Measurements from ENCODE around the gene OPRL1.
"Not testable (repeated sequence)": the region's sequence is repeated elsewhere in the genome, so short reads cannot be mapped to it uniquely, and the experiment has no call there.

OPRL1 gene

DNA sequence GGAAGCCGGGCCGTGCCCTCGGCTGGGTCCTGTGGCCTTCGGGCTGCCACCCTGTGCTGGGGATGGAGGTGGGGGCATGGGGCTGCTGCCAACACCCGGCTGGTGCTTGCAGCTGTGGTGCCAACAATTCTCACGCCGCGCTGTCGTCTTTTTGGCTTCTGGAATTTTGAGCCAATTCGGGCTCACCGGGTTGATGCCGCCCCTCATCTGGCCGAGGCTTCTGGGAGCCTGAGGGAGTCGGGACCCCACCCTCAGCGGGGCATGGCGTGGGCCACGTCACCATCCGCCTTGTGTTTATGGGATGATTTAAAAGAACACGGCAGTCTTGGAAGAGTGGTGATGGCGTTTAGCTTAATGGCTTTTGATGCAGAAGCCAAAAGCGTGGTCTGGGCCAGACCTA lies 36.1 kb downstream of the OPRL1 start:
- Histone ChIP-seq H3K9ac (ENCODE audit: low read length) (no peak overlapping the region), H3K36me3 (ENCODE audit: control insufficient read depth, insufficient read depth, low read length) (no peaks in the 10 kb centered on the region), H3K4me3 (ENCODE audit: low read depth, low read length) (no peak overlapping the region), H3K9me3 (ENCODE audit: control insufficient read depth, insufficient read depth, low read depth, low read length) (no peaks in the 10 kb centered on the region), H3K4me1 (ENCODE audit: control insufficient read depth, insufficient read depth, low read length) (peaks cover 3% of the 10 kb centered on the region; the same call in 1 of the 2 replicates), H3K27me3 (ENCODE audit: control insufficient read depth, insufficient read depth, low read length) (no peaks in the 10 kb centered on the region; the same call in 1 of the 2 replicates), H3K27ac (ENCODE audit: low read depth, low read length) (no peak overlapping the region)

DNA sequence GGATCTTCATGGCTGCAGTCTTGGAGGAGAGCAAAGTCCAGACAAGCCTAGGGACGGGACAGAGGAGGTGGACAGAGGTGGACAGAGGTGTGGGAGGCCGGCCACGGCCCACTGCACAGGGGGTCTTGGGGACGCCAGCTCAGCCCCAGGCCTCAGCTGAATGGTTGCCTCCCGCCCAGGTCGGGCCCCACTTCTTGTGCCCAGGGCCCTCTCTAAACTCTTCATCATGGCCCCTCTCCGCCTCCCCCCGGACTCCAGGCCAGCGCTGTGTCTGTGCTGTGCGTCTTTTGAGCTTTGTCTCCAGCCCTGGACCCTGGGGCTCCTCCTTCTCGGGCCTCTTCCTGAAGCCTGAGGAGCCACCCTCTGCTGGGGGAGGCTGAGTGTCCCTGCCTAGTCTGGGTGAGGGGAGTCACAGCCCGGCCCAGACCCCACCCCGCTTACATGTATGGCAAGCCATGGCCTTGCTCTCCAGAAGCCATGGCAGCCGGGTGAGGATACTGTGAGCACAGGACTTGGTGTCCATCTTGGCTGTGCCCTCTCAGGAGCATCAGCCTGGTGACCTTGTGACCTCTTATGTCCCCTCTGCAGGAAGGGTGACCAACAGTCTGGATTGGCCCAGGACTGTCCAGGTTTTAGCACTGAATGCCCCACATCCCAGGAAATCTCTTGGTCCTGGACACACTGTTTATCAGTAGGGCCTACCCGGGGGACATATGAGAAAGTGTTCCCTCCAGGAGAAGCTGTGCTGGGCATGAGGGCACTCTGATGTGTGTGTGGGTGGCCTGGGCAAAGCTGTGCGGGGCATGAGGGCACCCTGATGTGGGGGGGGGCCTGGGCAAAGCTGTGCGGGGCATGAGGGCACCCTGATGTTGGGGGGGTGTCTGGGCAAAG lies 36.9 kb downstream of the OPRL1 start:
- Histone ChIP-seq H3K9ac (ENCODE audit: low read length) (no peak overlapping the region), H3K4me1 (ENCODE audit: control insufficient read depth, insufficient read depth, low read length) (peaks cover 3% of the 10 kb centered on the region; the same call in 1 of the 2 replicates), H3K9me3 (ENCODE audit: control insufficient read depth, insufficient read depth, low read depth, low read length) (no peaks in the 10 kb centered on the region), H3K4me3 (ENCODE audit: low read depth, low read length) (no peak overlapping the region), H3K27ac (ENCODE audit: low read depth, low read length) (no peak overlapping the region), H3K27me3 (ENCODE audit: control insufficient read depth, insufficient read depth, low read length) (no peaks in the 10 kb centered on the region; the same call in 1 of the 2 replicates), H3K36me3 (ENCODE audit: control insufficient read depth, insufficient read depth, low read length) (no peaks in the 10 kb centered on the region)

DNA sequence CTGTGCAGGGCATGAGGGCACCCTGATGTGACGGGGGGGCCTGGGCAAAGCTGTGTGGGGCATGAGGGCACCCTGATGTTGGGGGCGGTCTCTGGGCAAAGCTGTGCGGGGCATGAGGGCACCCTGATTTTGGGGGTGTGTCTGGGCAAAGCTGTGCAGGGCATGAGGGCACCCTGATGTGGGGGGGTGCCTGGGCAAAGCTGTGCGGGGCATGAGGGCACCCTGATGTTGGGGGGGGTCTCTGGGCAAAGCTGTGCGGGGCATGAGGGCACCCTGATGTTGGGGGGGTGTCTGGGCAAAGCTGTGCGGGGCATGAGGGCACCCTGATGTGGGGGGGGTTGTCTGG lies 37.5 kb downstream of the OPRL1 start:
- H3K4me1 ChIP-seq (ENCODE audit: control insufficient read depth, insufficient read depth, low read length); H3K9me3 ChIP-seq (ENCODE audit: control insufficient read depth, insufficient read depth, low read depth, low read length); H3K27me3 ChIP-seq (ENCODE audit: control insufficient read depth, insufficient read depth, low read length); H3K9ac ChIP-seq (ENCODE audit: low read length); H3K27ac ChIP-seq (ENCODE audit: low read depth, low read length); H3K4me3 ChIP-seq (ENCODE audit: low read depth, low read length); H3K36me3 ChIP-seq (ENCODE audit: control insufficient read depth, insufficient read depth, low read length): not testable (repeated sequence)

DNA sequence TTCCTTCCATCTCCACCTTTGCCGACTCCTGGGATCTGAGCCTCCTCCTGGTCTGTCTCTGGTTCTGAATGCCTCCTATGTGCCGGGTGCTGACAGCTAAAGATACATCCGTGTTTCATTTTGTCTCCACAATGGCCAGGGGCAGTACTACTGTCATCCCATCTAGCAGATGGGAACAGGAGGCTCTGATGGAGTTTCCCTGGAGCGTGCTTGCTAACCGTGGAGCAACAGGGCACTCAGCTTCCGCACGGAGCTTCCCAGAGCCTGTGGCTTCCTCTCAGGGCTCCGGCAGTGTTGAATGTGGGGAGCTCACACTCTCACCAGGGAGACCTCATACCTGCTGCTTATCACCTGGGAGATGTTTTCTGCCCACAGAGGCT lies 39.4 kb downstream of the OPRL1 start:
- H3K36me3 ChIP-seq (ENCODE audit: control insufficient read depth, insufficient read depth, low read length), result no peaks in the 10 kb centered on the region
- no peaks in the 10 kb centered on the region for H3K9me3 ChIP-seq (ENCODE audit: control insufficient read depth, insufficient read depth, low read depth, low read length)
- H3K27me3 ChIP-seq (ENCODE audit: control insufficient read depth, insufficient read depth, low read length), result peaks cover 12% of the 10 kb centered on the region; the same call in 1 of the 2 replicates
- no peak overlapping the region for H3K9ac ChIP-seq (ENCODE audit: low read length)
- no peak overlapping the region for H3K4me3 ChIP-seq (ENCODE audit: low read depth, low read length)
- no peak overlapping the region for H3K27ac ChIP-seq (ENCODE audit: low read depth, low read length)
- H3K4me1 ChIP-seq (ENCODE audit: control insufficient read depth, insufficient read depth, low read length), result peaks cover 3% of the 10 kb centered on the region; the same call in 1 of the 2 replicates

DNA sequence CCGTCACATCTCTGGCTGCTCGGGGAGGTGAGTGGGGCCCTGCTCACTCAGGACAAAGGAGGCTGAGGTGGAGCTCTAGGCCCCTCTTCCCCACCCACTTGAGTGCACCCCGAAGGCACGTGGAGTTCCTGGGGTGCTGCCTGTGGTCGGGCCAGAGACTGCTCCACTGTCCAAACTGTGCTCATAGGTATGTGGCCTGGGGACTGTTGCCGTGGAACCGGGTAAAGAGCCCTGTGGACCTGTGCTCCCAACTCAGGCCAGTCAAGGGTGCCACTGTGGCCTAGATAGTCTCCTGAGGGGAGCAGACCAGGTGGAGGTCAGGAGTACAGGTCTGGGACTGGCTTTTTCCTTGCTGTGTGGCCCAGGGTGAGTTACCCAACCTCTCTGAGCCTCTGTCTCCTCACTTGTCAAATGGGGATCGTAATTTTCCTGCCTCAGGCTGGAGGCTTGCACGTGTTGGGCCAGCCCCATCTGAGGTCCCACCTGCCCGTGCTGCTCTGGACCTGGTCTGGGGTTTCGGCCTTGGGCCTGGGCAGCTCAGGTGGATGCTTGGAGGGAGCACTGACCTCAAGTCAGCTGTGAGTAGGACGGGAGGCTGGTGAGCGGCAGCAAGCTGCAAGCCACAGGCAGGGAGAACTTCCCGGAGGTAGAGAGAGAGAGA lies 39.9 kb downstream of the OPRL1 start:
- Histone ChIP-seq H3K36me3 (ENCODE audit: control insufficient read depth, insufficient read depth, low read length) (no peaks in the 10 kb centered on the region), H3K4me3 (ENCODE audit: low read depth, low read length) (no peak overlapping the region), H3K27ac (ENCODE audit: low read depth, low read length) (no peak overlapping the region), H3K9ac (ENCODE audit: low read length) (no peak overlapping the region), H3K9me3 (ENCODE audit: control insufficient read depth, insufficient read depth, low read depth, low read length) (no peaks in the 10 kb centered on the region), H3K4me1 (ENCODE audit: control insufficient read depth, insufficient read depth, low read length) (peaks cover 3% of the 10 kb centered on the region; the same call in 1 of the 2 replicates), H3K27me3 (ENCODE audit: control insufficient read depth, insufficient read depth, low read length) (peaks cover 12% of the 10 kb centered on the region; the same call in 1 of the 2 replicates)

DNA sequence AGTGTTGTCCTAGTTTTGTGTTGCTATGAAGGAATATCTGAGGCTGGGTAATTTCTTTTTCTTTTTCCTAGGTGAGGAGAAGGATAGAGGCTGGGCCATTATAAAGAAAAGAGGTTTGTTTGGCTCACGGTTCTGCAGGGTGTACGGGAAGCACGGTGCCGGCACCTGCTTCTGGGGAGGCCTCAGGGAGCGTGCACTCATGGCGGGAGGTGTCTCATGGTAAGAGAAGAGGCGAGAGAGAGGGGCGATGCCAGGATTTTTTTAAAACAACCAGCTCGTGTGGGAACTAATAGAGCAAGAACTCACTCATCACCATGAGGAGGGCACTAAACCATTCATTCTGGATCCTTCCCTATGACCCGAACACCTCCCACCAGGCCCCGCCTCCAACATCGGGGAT lies 41.7 kb downstream of the OPRL1 start:
- peaks cover 12% of the 10 kb centered on the region; the same call in 1 of the 2 replicates for H3K27me3 ChIP-seq (ENCODE audit: control insufficient read depth, insufficient read depth, low read length)
- no peak overlapping the region for H3K27ac ChIP-seq (ENCODE audit: low read depth, low read length)
- no peak overlapping the region for H3K4me3 ChIP-seq (ENCODE audit: low read depth, low read length)
- peaks cover 3% of the 10 kb centered on the region; the same call in 1 of the 2 replicates for H3K4me1 ChIP-seq (ENCODE audit: control insufficient read depth, insufficient read depth, low read length)
- H3K9ac ChIP-seq (ENCODE audit: low read length), result no peak overlapping the region
- H3K36me3 ChIP-seq (ENCODE audit: control insufficient read depth, insufficient read depth, low read length), result no peaks in the 10 kb centered on the region
- H3K9me3 ChIP-seq (ENCODE audit: control insufficient read depth, insufficient read depth, low read depth, low read length), result no peaks in the 10 kb centered on the region

DNA sequence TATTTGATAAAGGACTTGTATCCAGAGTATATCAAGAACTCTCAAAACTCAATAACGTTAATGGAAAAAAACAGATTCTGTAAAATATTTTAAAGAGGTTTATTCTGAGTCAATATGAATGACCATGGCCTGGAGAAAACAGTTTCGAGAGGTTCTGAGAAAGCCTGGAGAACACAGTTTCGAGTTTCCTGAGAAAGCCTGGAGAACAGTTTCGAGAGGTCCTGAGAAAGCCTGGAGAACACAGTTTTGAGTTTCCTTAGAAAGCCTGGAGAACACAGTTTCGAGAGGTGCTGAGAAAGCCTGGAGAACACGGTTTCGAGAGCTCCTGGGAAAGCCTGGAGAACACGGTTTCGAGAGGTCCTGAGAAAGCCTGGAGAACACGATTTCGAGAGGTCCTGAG lies 43.0 kb downstream of the OPRL1 start:
- H3K27ac ChIP-seq (ENCODE audit: low read depth, low read length); H3K4me3 ChIP-seq (ENCODE audit: low read depth, low read length); H3K4me1 ChIP-seq (ENCODE audit: control insufficient read depth, insufficient read depth, low read length); H3K36me3 ChIP-seq (ENCODE audit: control insufficient read depth, insufficient read depth, low read length); H3K9me3 ChIP-seq (ENCODE audit: control insufficient read depth, insufficient read depth, low read depth, low read length); H3K9ac ChIP-seq (ENCODE audit: low read length): not testable (repeated sequence)
- peaks cover 12% of the 10 kb centered on the region; the same call in 1 of the 2 replicates for H3K27me3 ChIP-seq (ENCODE audit: control insufficient read depth, insufficient read depth, low read length)

DNA sequence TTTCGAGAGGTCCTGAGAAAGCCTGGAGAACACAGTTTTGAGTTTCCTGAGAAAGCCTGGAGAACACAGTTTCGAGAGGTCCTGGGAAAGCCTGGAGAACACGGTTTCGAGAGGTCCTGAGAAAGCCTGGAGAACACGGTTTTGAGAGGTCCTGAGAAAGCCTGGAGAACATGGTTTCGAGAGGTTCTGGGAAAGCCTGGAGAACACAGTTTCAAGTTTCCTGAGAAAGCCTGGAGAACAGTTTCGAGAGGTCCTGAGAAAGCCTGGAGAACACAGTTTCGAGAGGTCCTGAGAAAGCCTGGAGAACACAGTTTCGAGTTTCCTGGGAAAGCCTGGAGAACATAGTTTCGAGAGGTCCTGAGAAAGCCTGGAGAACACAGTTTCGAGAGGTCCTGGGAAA lies 43.6 kb downstream of the OPRL1 start:
- H3K9me3 ChIP-seq (ENCODE audit: control insufficient read depth, insufficient read depth, low read depth, low read length); H3K9ac ChIP-seq (ENCODE audit: low read length); H3K36me3 ChIP-seq (ENCODE audit: control insufficient read depth, insufficient read depth, low read length); H3K4me3 ChIP-seq (ENCODE audit: low read depth, low read length); H3K27ac ChIP-seq (ENCODE audit: low read depth, low read length); H3K4me1 ChIP-seq (ENCODE audit: control insufficient read depth, insufficient read depth, low read length): not testable (repeated sequence)
- peaks cover 12% of the 10 kb centered on the region; the same call in 1 of the 2 replicates for H3K27me3 ChIP-seq (ENCODE audit: control insufficient read depth, insufficient read depth, low read length)

DNA sequence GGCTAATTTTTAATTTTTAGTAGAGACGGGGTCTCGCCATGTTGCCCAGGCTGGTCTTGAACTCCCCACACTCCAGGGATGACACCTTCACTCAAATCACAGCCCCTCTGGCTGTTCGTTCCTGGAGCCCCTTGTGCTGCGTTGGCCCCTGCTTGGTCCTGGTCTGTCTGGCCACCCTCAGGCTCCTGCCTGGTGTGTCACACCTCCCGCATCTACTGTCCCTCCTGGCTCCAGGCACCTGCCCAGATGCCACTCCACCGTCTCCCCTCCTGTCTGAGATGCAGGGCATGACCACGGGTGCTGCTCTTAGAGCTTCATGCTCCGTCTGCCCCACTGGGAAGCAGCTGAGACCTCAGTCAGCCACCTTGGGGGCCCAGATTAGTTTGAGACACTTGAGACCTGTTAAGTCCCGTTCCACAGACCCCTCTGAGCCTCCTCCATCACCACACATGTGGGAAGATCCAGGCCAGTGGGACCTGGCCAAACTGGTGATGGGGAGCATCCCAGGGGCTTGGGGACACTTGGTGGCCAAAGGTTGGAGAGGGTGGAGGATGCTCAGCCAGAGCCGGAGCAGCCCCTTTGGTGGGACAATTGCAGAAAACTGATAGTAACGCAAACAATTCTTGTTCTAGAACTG lies 49.4 kb downstream of the OPRL1 start:
- Histone ChIP-seq H3K9ac (ENCODE audit: low read length) (no peak overlapping the region), H3K27me3 (ENCODE audit: control insufficient read depth, insufficient read depth, low read length) (peaks cover 7% of the 10 kb centered on the region; the same call in 1 of the 2 replicates), H3K36me3 (ENCODE audit: control insufficient read depth, insufficient read depth, low read length) (no peaks in the 10 kb centered on the region), H3K4me1 (ENCODE audit: control insufficient read depth, insufficient read depth, low read length) (no peaks in the 10 kb centered on the region), H3K27ac (ENCODE audit: low read depth, low read length) (no peak overlapping the region), H3K9me3 (ENCODE audit: control insufficient read depth, insufficient read depth, low read depth, low read length) (no peaks in the 10 kb centered on the region), H3K4me3 (ENCODE audit: low read depth, low read length) (no peak overlapping the region)

DNA sequence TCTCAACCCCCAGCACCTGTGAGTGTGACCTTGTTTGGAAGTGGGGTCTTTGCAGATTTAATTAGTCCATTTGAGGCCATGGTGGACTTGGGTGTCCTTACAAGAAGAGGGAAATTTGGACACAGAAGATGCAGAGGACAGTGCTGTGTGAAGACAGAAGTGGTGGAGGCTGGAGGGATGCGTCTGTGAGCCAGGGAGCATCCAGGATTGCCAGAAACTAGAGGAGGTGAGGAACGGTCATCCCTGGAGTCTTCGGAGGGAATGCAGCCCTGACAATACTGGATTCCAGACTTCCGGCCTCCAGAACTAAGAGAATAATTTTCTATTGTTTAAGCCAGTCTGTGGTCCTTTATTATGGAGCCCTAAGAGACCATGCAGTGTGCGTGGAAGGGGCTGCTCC lies 50.4 kb downstream of the OPRL1 start:
- no peak overlapping the region for H3K4me3 ChIP-seq (ENCODE audit: low read depth, low read length)
- H3K9me3 ChIP-seq (ENCODE audit: control insufficient read depth, insufficient read depth, low read depth, low read length), result no peaks in the 10 kb centered on the region
- peaks cover 7% of the 10 kb centered on the region; the same call in 1 of the 2 replicates for H3K27me3 ChIP-seq (ENCODE audit: control insufficient read depth, insufficient read depth, low read length)
- H3K27ac ChIP-seq (ENCODE audit: low read depth, low read length), result no peak overlapping the region
- H3K36me3 ChIP-seq (ENCODE audit: control insufficient read depth, insufficient read depth, low read length), result no peaks in the 10 kb centered on the region
- no peaks in the 10 kb centered on the region for H3K4me1 ChIP-seq (ENCODE audit: control insufficient read depth, insufficient read depth, low read length)
- H3K9ac ChIP-seq (ENCODE audit: low read length), result no peak overlapping the region

DNA sequence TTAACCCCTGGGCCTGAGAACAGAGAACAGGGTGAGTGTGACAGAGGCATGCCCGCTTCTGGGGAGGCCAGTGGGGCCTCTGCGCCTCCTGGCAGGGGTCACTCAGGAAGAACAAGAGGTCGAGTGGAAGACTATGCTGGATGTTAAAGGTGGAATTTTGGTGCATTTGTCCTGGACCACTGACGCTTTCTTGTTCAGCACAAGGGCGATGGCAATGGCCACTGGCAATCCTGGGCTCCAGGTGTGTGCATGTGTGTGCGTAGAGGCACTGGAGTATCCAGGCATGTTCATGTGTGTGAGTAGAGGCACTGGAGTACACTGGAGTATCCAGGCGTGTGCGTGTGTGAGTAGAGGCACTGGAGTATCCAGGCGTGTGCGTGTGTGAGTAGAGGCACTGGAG lies 51.0 kb downstream of the OPRL1 start:
- H3K9ac ChIP-seq (ENCODE audit: low read length), result no peak overlapping the region
- H3K27me3 ChIP-seq (ENCODE audit: control insufficient read depth, insufficient read depth, low read length), result peaks cover 7% of the 10 kb centered on the region; the same call in 1 of the 2 replicates
- no peaks in the 10 kb centered on the region for H3K4me1 ChIP-seq (ENCODE audit: control insufficient read depth, insufficient read depth, low read length)
- H3K27ac ChIP-seq (ENCODE audit: low read depth, low read length), result no peak overlapping the region
- H3K9me3 ChIP-seq (ENCODE audit: control insufficient read depth, insufficient read depth, low read depth, low read length), result no peaks in the 10 kb centered on the region
- no peaks in the 10 kb centered on the region for H3K36me3 ChIP-seq (ENCODE audit: control insufficient read depth, insufficient read depth, low read length)
- no peak overlapping the region for H3K4me3 ChIP-seq (ENCODE audit: low read depth, low read length)

Data from HUES6 (cell line).